K562 (cell line): ENCODE data around the gene CCDC97. TPM values are rescaled to one million over a fixed set of nuclear protein-coding genes. Genes with fewer than 3 reads are reported as not detected.

ENCODE experiments used
- ASH1L ChIP-seq: fragments of 450-650 bp; IDR thresholded peaks from 2 replicates; pipeline ENCODE4 v1.6.1; 2018; ENCODE audit warnings: borderline replicate concordance, mild to moderate bottlenecking, low read depth; ENCODE audit not compliant: partially characterized antibody
- CBX2 ChIP-seq: fragments of 200-600 bp; sonication (generic); IDR thresholded peaks from one replicate; pipeline ENCODE4 v1.6.1; 2012; ENCODE audit warnings: mild to moderate bottlenecking, low read length, inconsistent platforms; ENCODE audit not compliant: insufficient read depth, poor library complexity, severe bottlenecking
- CREB3L1 ChIP-seq: fragments of 450-650 bp; IDR thresholded peaks from 2 replicates; pipeline ENCODE4 v1.6.1; 2014; ENCODE audit warnings: low read depth, mild to moderate bottlenecking, moderate library complexity, borderline replicate concordance
- CTBP1 ChIP-seq: fragments of 450-650 bp; IDR thresholded peaks from 2 replicates; pipeline ENCODE4 v1.6.1; 2016; ENCODE audit warnings: borderline replicate concordance
- E2F8 ChIP-seq: fragments of 450-650 bp; IDR thresholded peaks from 2 replicates; pipeline ENCODE4 v1.7.1; 2018; ENCODE audit warnings: mild to moderate bottlenecking, low read depth; ENCODE audit not compliant: partially characterized antibody
- ELF1 ChIP-seq: fragments of 200-800 bp; sonication (Bioruptor generic); IDR thresholded peaks from 2 replicates; pipeline ENCODE4 v1.6.1; 2016; ENCODE audit warnings: missing genetic modification characterization, missing compliant biosample characterization
- HDAC1 ChIP-seq, 2 experiments: fragments of 450-650 bp; IDR thresholded peaks; 2 replicates each; pipeline ENCODE4 v1.6.1; 2016 to 2017; ENCODE audit warnings: inconsistent platforms in 1 of 2, mild to moderate bottlenecking in 1 of 2, moderate library complexity in 1 of 2
- PCBP1 ChIP-seq: fragments of 200-400 bp; formaldehyde crosslinking; IDR thresholded peaks from 2 replicates; pipeline ENCODE4 v1.6.1; 2018; ENCODE audit warnings: mild to moderate bottlenecking, low read depth, low read length; ENCODE audit not compliant: poor library complexity, severe bottlenecking
- SAFB ChIP-seq: fragments of 200-400 bp; formaldehyde crosslinking; IDR thresholded peaks from 2 replicates; pipeline ENCODE4 v1.6.1; 2017; ENCODE audit warnings: low read depth, low read length, borderline replicate concordance
- SNIP1 ChIP-seq: fragments of 450-650 bp; IDR thresholded peaks from 2 replicates; pipeline ENCODE4 v1.7.1; 2017; ENCODE audit warnings: low read depth, mild to moderate bottlenecking
- SNRNP70 ChIP-seq: fragments of 200-400 bp; formaldehyde crosslinking; optimal IDR thresholded peaks from 2 replicates; pipeline ENCODE3; 2017; ENCODE audit warnings: low read depth, low read length
- TCF7L2 ChIP-seq: fragments of 150-350 bp; IDR thresholded peaks from 2 replicates; pipeline ENCODE4 v1.6.1; 2016; ENCODE audit warnings: low read depth, mild to moderate bottlenecking, low read length, moderate library complexity
- TRIM28 ChIP-seq: fragments of 450-650 bp; IDR thresholded peaks from 2 replicates; pipeline ENCODE4 v1.6.1; 2017
- ZBED1 ChIP-seq: IDR thresholded peaks from 2 replicates; pipeline ENCODE4 v1.6.1; 2014
- ZNF140 ChIP-seq: fragments of 250-450 bp; sonication (Bioruptor Pico); IDR thresholded peaks from 2 replicates; pipeline ENCODE4 v1.8.0; 2021; ENCODE audit warnings: moderate library complexity, mild to moderate bottlenecking, inconsistent platforms
- polyA plus RNA-seq, 8 experiments: library from polyadenylated mRNA; depleted of rRNA in 4 of 8; stranded (reverse) in 5 of 8; unstranded in 3 of 8; fragments of >200 nt; fragmentation: Nextera tagmentation in 2 of 8; fragmentation: Illumina TruSeq in 1 of 8; extraction: Ambion mirVana in 2 of 8; extraction: Trizol in 1 of 8; gene quantifications; 2 replicates each; pipeline versions ENCODE4 v1.2.1 to v1.2.3, GENCODE V29; 2011 to 2014; ENCODE audit warnings: inconsistent platforms in 1 of 8, missing spikeins in 1 of 8
- total RNA-seq, 7 experiments: library from RNA; depleted of rRNA in 6 of 7; stranded (reverse); fragments of >200 nt in 6 of 7; fragmentation: Illumina TruSeq in 2 of 7; extraction: Trizol in 2 of 7; gene quantifications; 2 replicates each; pipeline versions ENCODE4 v1.2.1 to v1.2.3, GENCODE V29; 2011 to 2021; ENCODE audit warnings: low replicate concordance in 1 of 7
- TF ChIP-seq, protein P1 (sequence below), 3 experiments: IDR thresholded peaks in 2 of 3; conservative IDR thresholded peaks in 1 of 3; 2 replicates each; pipeline ENCODE4 v1.5.1; 2011 to 2012; ENCODE audit warnings: low read length in 3 of 3, mild to moderate bottlenecking in 3 of 3, control low read depth in 2 of 3, improper control_type of control experiment in 1 of 3, inconsistent platforms in 1 of 3, low read depth in 1 of 3, mixed read lengths in 1 of 3, moderate library complexity in 1 of 3; ENCODE audit not compliant: insufficient read depth in 2 of 3
- TF ChIP-seq, protein P2 (sequence below): fragments of 150-350 bp; IDR thresholded peaks from 2 replicates; pipeline ENCODE4 v1.6.1; 2014; ENCODE audit warnings: low read depth, mild to moderate bottlenecking, low read length, borderline replicate concordance

The CCDC97 gene
- total and polyA plus RNA-seq, 9 of the 15 experiments (the other 6 are each of a cell fraction or from before 2014, with no cell fraction given), result 0.60 to 16.5 (median 7.0) TPM

- TF ChIP-seq E2F8 (peak; percentile 95), CREB3L1 (peak; percentile 97), ASH1L (peak; percentile 99), CTBP1 (peak; percentile 65), SNIP1 (peak; percentile 59; the same call in 1 of the 2 replicates), CBX2 (no peak), TRIM28 (peak; percentile 56; the same call in 1 of the 2 replicates), PCBP1 (peak; percentile 99), ELF1 (tag) (peak; percentile 83), SAFB (no peak), TCF7L2 (peak; percentile 64; the same call in 1 of the 2 replicates), ZNF140 (CRISPR knock-in tag) (no peak), ZBED1 (no peak), SNRNP70 (no peak), HDAC1 (IDR thresholded peaks at IDR 0.05) (0 out of 4 replicates have a peak, but pooled peaks of 1 of the 2 experiments have one; percentile 14)
- TF ChIP-seq, protein P1, sequence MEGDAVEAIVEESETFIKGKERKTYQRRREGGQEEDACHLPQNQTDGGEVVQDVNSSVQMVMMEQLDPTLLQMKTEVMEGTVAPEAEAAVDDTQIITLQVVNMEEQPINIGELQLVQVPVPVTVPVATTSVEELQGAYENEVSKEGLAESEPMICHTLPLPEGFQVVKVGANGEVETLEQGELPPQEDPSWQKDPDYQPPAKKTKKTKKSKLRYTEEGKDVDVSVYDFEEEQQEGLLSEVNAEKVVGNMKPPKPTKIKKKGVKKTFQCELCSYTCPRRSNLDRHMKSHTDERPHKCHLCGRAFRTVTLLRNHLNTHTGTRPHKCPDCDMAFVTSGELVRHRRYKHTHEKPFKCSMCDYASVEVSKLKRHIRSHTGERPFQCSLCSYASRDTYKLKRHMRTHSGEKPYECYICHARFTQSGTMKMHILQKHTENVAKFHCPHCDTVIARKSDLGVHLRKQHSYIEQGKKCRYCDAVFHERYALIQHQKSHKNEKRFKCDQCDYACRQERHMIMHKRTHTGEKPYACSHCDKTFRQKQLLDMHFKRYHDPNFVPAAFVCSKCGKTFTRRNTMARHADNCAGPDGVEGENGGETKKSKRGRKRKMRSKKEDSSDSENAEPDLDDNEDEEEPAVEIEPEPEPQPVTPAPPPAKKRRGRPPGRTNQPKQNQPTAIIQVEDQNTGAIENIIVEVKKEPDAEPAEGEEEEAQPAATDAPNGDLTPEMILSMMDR (IDR thresholded peaks at IDR 0.05 in 2 of 3, conservative IDR thresholded peaks at IDR 0.05 in 1 of 3; ENCODE audit: insufficient read depth in 2 of 3, low read depth in 1 of 3, low read length in 3 of 3), result peak; percentile 19 to 54 (median 37); a peak in 3 of 6 replicates
- TF ChIP-seq, protein P2, sequence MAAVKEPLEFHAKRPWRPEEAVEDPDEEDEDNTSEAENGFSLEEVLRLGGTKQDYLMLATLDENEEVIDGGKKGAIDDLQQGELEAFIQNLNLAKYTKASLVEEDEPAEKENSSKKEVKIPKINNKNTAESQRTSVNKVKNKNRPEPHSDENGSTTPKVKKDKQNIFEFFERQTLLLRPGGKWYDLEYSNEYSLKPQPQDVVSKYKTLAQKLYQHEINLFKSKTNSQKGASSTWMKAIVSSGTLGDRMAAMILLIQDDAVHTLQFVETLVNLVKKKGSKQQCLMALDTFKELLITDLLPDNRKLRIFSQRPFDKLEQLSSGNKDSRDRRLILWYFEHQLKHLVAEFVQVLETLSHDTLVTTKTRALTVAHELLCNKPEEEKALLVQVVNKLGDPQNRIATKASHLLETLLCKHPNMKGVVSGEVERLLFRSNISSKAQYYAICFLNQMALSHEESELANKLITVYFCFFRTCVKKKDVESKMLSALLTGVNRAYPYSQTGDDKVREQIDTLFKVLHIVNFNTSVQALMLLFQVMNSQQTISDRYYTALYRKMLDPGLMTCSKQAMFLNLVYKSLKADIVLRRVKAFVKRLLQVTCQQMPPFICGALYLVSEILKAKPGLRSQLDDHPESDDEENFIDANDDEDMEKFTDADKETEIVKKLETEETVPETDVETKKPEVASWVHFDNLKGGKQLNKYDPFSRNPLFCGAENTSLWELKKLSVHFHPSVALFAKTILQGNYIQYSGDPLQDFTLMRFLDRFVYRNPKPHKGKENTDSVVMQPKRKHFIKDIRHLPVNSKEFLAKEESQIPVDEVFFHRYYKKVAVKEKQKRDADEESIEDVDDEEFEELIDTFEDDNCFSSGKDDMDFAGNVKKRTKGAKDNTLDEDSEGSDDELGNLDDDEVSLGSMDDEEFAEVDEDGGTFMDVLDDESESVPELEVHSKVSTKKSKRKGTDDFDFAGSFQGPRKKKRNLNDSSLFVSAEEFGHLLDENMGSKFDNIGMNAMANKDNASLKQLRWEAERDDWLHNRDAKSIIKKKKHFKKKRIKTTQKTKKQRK, result peak; percentile 78; the same call in 1 of the 2 replicates
These were observed 46.0 kb upstream of the CCDC97 start, which contains the start of gene HNRNPUL1 (continued) for GRCh38 chr19:41263850-41264580.
